ENCODE data around the gene CYREN.

Gene CYREN

GRCh38 chr7:135169964-135170273 lies 588 bp downstream of the CYREN start:
- TF ChIP-seq FOXM1 (IDR thresholded peaks at IDR 0.05; ENCODE audit: borderline replicate concordance, low read depth) (no peak), EP300 (IDR thresholded peaks at IDR 0.05; ENCODE audit: borderline replicate concordance) (no peak), NFIC (IDR thresholded peaks at IDR 0.05) (no peak), EGR1 (IDR thresholded peaks at IDR 0.05) (no peak), CEBPB (IDR thresholded peaks at IDR 0.05) (no peak), TCF12 (IDR thresholded peaks at IDR 0.05; ENCODE audit: low read depth) (no peak), USF1 (IDR thresholded peaks at IDR 0.05) (no peak), RAD21 (IDR thresholded peaks at IDR 0.05; ENCODE audit: low read depth) (no peak), MAX (IDR thresholded peaks at IDR 0.05) (no peak), ZBTB7A (IDR thresholded peaks at IDR 0.05; ENCODE audit: low read depth) (no peak), TEAD4 (IDR thresholded peaks at IDR 0.05) (no peak), CREB1 (IDR thresholded peaks at IDR 0.05; ENCODE audit: low read depth) (no peak), TAF1 (IDR thresholded peaks at IDR 0.05; ENCODE audit: low read depth) (no peak)

GRCh38 chr7:135169141-135169963 lies 1.2 kb downstream of the CYREN start:
- TF ChIP-seq RAD21 (IDR thresholded peaks at IDR 0.05; ENCODE audit: low read depth) (no peak), NFIC (IDR thresholded peaks at IDR 0.05) (no peak), CEBPB (IDR thresholded peaks at IDR 0.05) (no peak), CREB1 (IDR thresholded peaks at IDR 0.05; ENCODE audit: low read depth) (no peak), FOXM1 (IDR thresholded peaks at IDR 0.05; ENCODE audit: borderline replicate concordance, low read depth) (no peak), TEAD4 (IDR thresholded peaks at IDR 0.05) (no peak), MAX (IDR thresholded peaks at IDR 0.05) (no peak), EGR1 (IDR thresholded peaks at IDR 0.05) (no peak), REST (IDR thresholded peaks at IDR 0.05; ENCODE audit: low read depth) (no peak), EP300 (IDR thresholded peaks at IDR 0.05; ENCODE audit: borderline replicate concordance) (no peak), USF1 (IDR thresholded peaks at IDR 0.05) (no peak), ZBTB7A (IDR thresholded peaks at IDR 0.05; ENCODE audit: low read depth) (no peak), TAF1 (IDR thresholded peaks at IDR 0.05; ENCODE audit: low read depth) (no peak), YY1 (IDR thresholded peaks at IDR 0.05; ENCODE audit: low read depth) (no peak), TCF12 (IDR thresholded peaks at IDR 0.05; ENCODE audit: low read depth) (no peak)

GRCh38 chr7:135168489-135169140 lies 1.9 kb downstream of the CYREN start:
- TF ChIP-seq TCF12 (IDR thresholded peaks at IDR 0.05; ENCODE audit: low read depth) (no peak), FOXM1 (IDR thresholded peaks at IDR 0.05; ENCODE audit: borderline replicate concordance, low read depth) (no peak), EGR1 (IDR thresholded peaks at IDR 0.05) (no peak), REST (IDR thresholded peaks at IDR 0.05; ENCODE audit: low read depth) (no peak), USF1 (IDR thresholded peaks at IDR 0.05) (no peak), YY1 (IDR thresholded peaks at IDR 0.05; ENCODE audit: low read depth) (no peak), TEAD4 (IDR thresholded peaks at IDR 0.05) (no peak)

- TF ChIP-seq TAF1 (IDR thresholded peaks at IDR 0.05; ENCODE audit: low read depth), result no peak
- no peak for TF ChIP-seq EP300 (IDR thresholded peaks at IDR 0.05; ENCODE audit: borderline replicate concordance)
- TF ChIP-seq TEAD4 (IDR thresholded peaks at IDR 0.05), result no peak
- no peak for TF ChIP-seq NFIC (IDR thresholded peaks at IDR 0.05)
- TF ChIP-seq TCF12 (IDR thresholded peaks at IDR 0.05; ENCODE audit: low read depth), result no peak
- no peak for TF ChIP-seq USF1 (IDR thresholded peaks at IDR 0.05)
- TF ChIP-seq ZBTB7A (IDR thresholded peaks at IDR 0.05; ENCODE audit: low read depth), result no peak
- no peak for TF ChIP-seq CREB1 (IDR thresholded peaks at IDR 0.05; ENCODE audit: low read depth)
- no peak for TF ChIP-seq YY1 (IDR thresholded peaks at IDR 0.05; ENCODE audit: low read depth)
- no peak for TF ChIP-seq RAD21 (IDR thresholded peaks at IDR 0.05; ENCODE audit: low read depth)
- TF ChIP-seq CEBPB (IDR thresholded peaks at IDR 0.05), result no peak
- TF ChIP-seq EGR1 (IDR thresholded peaks at IDR 0.05), result no peak
- TF ChIP-seq MAX (IDR thresholded peaks at IDR 0.05), result no peak
- no peak for TF ChIP-seq REST (IDR thresholded peaks at IDR 0.05; ENCODE audit: low read depth)
- no peak for TF ChIP-seq FOXM1 (IDR thresholded peaks at IDR 0.05; ENCODE audit: borderline replicate concordance, low read depth)
Observed at GRCh38 chr7:135168001-135168400, 2.5 kb downstream of the CYREN start.

Data from Ishikawa (cell line).